Cardiac muscle cell (in vitro differentiated cells and primary cell): ENCODE data around the gene HNF1B. TPM values are rescaled to one million over a fixed set of nuclear protein-coding genes. Genes with fewer than 3 reads are reported as not detected.

Experiments
- DNase-seq, 2 donors: peaks; one replicate each; pipeline versions ENCODE4 v3.0.0 to v3.0.0-alpha.2; 2010 to 2017; ENCODE audit warnings: low read depth in 1 of 2, low spot score in 1 of 2
- H3K27ac ChIP-seq: fragments of 200-600 bp; sonication (generic); 2 replicates; pipeline ENCODE4 v1.5.1; 2016
- H3K27me3 ChIP-seq: fragments of 200-600 bp; sonication (generic); 2 replicates; pipeline ENCODE4 v1.6.0; 2016; ENCODE audit warnings: control low read depth
- H3K36me3 ChIP-seq: fragments of 200-600 bp; sonication (generic); 2 replicates; pipeline ENCODE4 v1.5.1; 2016; ENCODE audit warnings: control low read depth
- H3K4me1 ChIP-seq: fragments of 200-600 bp; sonication (generic); 2 replicates; pipeline ENCODE4 v1.8.1; 2017; ENCODE audit warnings: low read depth, mild to moderate bottlenecking, mixed run types
- H3K4me3 ChIP-seq: fragments of 200-600 bp; sonication (generic); 2 replicates; pipeline ENCODE4 v1.5.1; 2016; ENCODE audit warnings: mild to moderate bottlenecking
- H3K9me3 ChIP-seq: fragments of 200-600 bp; sonication (generic); 2 replicates; pipeline ENCODE4 v1.5.1; 2017; ENCODE audit warnings: low read depth, mild to moderate bottlenecking, control low read depth
- polyA plus RNA-seq: library from polyadenylated mRNA; unstranded; fragments of >200 nt; fragmentation: Nextera tagmentation; extraction: Ambion mirVana; gene quantifications from 2 replicates; pipeline ENCODE4 v1.2.1, GENCODE V29; 2016
- total RNA-seq: library from RNA; depleted of rRNA; stranded (reverse); fragments of >200 nt; gene quantifications from 2 replicates; pipeline ENCODE4 v1.2.3, GENCODE V29; 2016
- TF ChIP-seq, protein P1 (sequence below): IDR thresholded peaks from 2 replicates; pipeline ENCODE4 v1.5.1; 2012; ENCODE audit warnings: low read depth, mild to moderate bottlenecking, low read length

HNF1B gene
- total and polyA plus RNA-seq, 2 experiments from 2014 or later, result not detected

GRCh38 chr17:37711113-37711512 lies 33.7 kb downstream of the HNF1B start:
- TF ChIP-seq, protein P1, sequence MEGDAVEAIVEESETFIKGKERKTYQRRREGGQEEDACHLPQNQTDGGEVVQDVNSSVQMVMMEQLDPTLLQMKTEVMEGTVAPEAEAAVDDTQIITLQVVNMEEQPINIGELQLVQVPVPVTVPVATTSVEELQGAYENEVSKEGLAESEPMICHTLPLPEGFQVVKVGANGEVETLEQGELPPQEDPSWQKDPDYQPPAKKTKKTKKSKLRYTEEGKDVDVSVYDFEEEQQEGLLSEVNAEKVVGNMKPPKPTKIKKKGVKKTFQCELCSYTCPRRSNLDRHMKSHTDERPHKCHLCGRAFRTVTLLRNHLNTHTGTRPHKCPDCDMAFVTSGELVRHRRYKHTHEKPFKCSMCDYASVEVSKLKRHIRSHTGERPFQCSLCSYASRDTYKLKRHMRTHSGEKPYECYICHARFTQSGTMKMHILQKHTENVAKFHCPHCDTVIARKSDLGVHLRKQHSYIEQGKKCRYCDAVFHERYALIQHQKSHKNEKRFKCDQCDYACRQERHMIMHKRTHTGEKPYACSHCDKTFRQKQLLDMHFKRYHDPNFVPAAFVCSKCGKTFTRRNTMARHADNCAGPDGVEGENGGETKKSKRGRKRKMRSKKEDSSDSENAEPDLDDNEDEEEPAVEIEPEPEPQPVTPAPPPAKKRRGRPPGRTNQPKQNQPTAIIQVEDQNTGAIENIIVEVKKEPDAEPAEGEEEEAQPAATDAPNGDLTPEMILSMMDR, result no peak
- DNase-seq, result no peak
- no peaks in the 10 kb centered on the region for H3K4me1 ChIP-seq
- H3K36me3 ChIP-seq, result no peaks in the 10 kb centered on the region
- no peaks in the 10 kb centered on the region for H3K9me3 ChIP-seq
- no peak overlapping the region for H3K27ac ChIP-seq
- H3K4me3 ChIP-seq, result no peak overlapping the region
- no peaks in the 10 kb centered on the region for H3K27me3 ChIP-seq

DNA sequence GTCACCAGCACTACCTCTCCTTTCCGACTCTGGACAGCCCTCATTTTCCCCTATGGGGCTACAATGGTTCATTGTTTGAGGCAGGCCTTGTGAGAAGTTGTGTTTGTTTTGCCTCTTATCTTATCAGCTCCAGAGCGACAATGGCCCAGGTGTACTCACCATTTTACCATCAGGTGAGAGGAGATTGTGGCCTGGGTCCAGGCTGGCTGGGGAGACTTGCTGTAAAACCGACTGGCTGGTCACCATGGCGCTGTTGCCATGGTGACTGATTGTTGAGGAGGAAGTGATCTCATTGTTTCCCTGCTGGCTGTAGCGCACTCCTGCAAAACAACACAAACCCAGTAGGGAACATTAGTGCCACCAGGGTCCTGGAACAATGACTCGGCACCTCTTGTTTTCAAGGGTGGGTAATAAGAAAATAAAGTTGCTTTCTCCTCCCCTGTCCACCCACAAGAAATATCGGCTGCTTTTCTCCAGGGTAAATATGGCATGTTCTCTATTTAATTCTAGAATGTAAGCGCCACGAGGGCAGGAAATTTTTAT lies 34.4 kb downstream of the HNF1B start:
- Histone ChIP-seq H3K36me3 (no peaks in the 10 kb centered on the region), H3K4me1 (no peaks in the 10 kb centered on the region), H3K27ac (no peak overlapping the region), H3K9me3 (no peaks in the 10 kb centered on the region), H3K27me3 (no peaks in the 10 kb centered on the region), H3K4me3 (no peak overlapping the region)
- DNase-seq, result peak in 1 of 2 donors; percentile 69
- TF ChIP-seq, protein P1, result no peak

DNA sequence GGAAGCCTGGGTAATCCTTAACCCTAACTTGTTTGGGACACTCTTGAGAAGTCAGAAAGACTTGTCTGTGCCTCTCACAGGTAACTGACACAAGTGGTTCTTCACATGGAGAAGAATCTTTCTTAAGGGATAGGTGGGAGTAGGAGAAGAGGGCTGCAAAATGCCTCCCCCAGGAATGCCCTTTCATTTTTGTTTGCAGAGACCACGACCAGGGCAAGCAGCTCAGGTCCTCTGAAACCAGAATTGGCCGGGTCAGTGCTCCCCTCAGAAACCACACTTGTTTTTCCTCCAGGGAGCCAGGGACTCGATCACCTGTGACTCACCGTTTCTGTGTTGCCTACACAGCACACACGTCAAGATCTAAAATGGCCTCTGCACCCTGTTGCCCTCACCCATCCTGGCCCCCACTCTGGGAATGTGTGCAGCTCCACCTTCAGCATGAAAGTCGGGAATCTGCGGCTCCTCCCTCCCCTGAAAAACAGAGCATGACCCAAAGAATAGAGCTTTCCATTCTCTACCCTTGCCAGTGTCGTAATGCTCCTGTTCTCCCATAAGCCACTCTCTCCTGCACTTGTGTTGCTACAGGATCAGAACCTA lies 36.1 kb downstream of the HNF1B start:
- DNase-seq, result no peak
- H3K4me3 ChIP-seq, result no peak overlapping the region
- no peaks in the 10 kb centered on the region for H3K4me1 ChIP-seq
- TF ChIP-seq, protein P1, result no peak
- H3K36me3 ChIP-seq, result no peaks in the 10 kb centered on the region
- H3K9me3 ChIP-seq, result no peaks in the 10 kb centered on the region
- no peaks in the 10 kb centered on the region for H3K27me3 ChIP-seq
- H3K27ac ChIP-seq, result no peak overlapping the region

DNA sequence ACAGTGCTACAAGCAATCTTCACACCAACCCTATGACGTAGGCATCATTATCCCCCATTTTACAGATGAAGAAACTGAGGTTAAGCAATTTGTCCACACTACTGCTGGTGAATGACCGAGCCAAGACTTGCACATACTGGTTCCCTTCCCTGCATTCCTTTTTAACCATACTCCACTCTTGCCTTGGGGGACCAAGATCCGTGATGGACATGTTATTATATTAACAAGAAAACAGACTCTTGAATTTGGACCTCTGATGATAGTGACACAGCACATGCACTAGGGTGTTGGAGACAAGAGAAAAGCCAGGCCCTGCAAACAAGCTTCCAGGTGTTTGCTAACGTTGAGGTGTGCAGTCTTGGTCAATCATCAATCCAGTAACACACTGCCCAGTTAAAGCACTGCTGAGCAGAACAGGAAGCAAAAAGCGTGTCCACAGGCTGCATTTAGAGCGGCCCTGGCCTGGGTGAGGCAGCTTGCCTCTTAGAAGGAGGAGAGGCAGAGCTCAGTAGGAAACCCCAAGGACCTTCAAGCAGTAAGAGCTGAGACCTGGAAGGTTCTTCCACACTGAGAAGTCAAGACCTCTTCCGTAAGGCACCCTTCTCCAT lies 36.7 kb downstream of the HNF1B start:
- no peaks in the 10 kb centered on the region for H3K36me3 ChIP-seq
- DNase-seq, result no peak
- no peak overlapping the region for H3K27ac ChIP-seq
- TF ChIP-seq, protein P1, result no peak
- H3K4me3 ChIP-seq, result no peak overlapping the region
- H3K9me3 ChIP-seq, result no peaks in the 10 kb centered on the region
- no peaks in the 10 kb centered on the region for H3K4me1 ChIP-seq
- H3K27me3 ChIP-seq, result no peaks in the 10 kb centered on the region

DNA sequence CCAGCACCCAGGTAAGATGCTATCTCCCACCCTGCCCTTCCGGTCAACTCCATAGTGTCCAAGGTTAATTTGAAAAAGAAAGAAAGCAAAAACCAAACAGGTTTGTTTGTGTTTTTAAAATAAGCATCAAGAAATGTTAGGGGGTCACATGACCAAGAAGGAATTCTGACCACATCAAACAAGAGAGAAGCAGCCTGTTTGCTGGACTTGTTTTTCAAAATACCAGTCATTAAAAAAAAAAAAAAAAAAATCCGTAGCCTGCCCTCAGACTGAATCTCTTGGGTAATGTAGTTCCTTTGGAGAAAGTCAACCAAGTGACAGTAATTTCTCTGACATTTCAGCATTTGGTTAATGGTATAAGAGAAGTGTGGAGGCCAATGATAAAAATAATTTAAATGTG lies 38.4 kb downstream of the HNF1B start:
- TF ChIP-seq, protein P1, result no peak
- Histone ChIP-seq H3K4me1 (no peaks in the 10 kb centered on the region), H3K27me3 (no peaks in the 10 kb centered on the region), H3K27ac (no peak overlapping the region), H3K4me3 (no peak overlapping the region), H3K36me3 (no peaks in the 10 kb centered on the region), H3K9me3 (no peaks in the 10 kb centered on the region)
- no peak for DNase-seq
